Endothelial cell of umbilical vein (primary cell): ENCODE results near the gene CCDC38. TPM values are rescaled to one million over a fixed set of nuclear protein-coding genes. Genes with fewer than 3 reads are reported as not detected.

Experiments
- BruUV-seq: library from RNA; stranded (reverse); fragments of 400-500 nt; replicated peaks from 2 replicates; lab custom pipeline; 2021; lab: Mats Ljungman, UMichigan
- CTCF ChIA-PET: fragments of 300-600, 350-600 bp; sonication (Branson Sonifier 250); formaldehyde crosslinking; loops from one replicate; lab custom pipeline; 2021; ENCODE audit warnings: antibody characterized with exemption, inconsistent platforms; lab: Charles Lee
- POLR2A ChIA-PET: fragments of 300-600, 350-600 bp; sonication (Branson Sonifier 250); formaldehyde crosslinking; loops from one replicate; lab custom pipeline; 2021; ENCODE audit warnings: antibody characterized with exemption, inconsistent platforms; lab: Charles Lee
- DNase-seq: peaks from one replicate; pipeline ENCODE4 v3.0.0-alpha.2; 2011; ENCODE audit warnings: low read depth, low spot score
- FAIRE-seq: peaks from 2 replicates; lab custom pipeline; 2011; peaks lifted over from hg19 to GRCh38; lab: Jason Lieb, UNC
- H2AFZ ChIP-seq: 2 replicates; pipeline ENCODE4 v1.6.0; 2012; ENCODE audit warnings: low read depth, low read length, control low read depth, inconsistent platforms
- H3K27ac ChIP-seq: 2 replicates; pipeline ENCODE4 v1.5.1; 2011; ENCODE audit warnings: low read depth, mild to moderate bottlenecking, control low read depth, low read length, moderate library complexity; ENCODE audit not compliant: insufficient read depth
- H3K27me3 ChIP-seq, 2 experiments: 2 replicates each; pipeline versions ENCODE4 v1.6.0 to v1.6.1; 2011; ENCODE audit warnings: low read length in 2 of 2, mixed read lengths in 1 of 2; ENCODE audit not compliant: control insufficient read depth in 2 of 2, insufficient read depth in 2 of 2
- H3K36me3 ChIP-seq, 2 experiments: 2 replicates in 1 of 2; 3 replicates in 1 of 2; pipeline ENCODE4 v1.5.1; 2011; ENCODE audit warnings: low read length in 2 of 2, mild to moderate bottlenecking in 1 of 2, moderate library complexity in 1 of 2; ENCODE audit not compliant: control insufficient read depth in 2 of 2, insufficient read depth in 2 of 2; ENCODE audit errors: extremely low read depth in 1 of 2
- H3K4me1 ChIP-seq: 3 replicates; pipeline ENCODE4 v1.5.1; 2011; ENCODE audit warnings: mild to moderate bottlenecking, low read length; ENCODE audit not compliant: control insufficient read depth, insufficient read depth; ENCODE audit errors: extremely low read depth
- H3K4me2 ChIP-seq: 2 replicates; pipeline ENCODE4 v1.6.1; 2011; ENCODE audit warnings: low read length, control low read depth, mixed read lengths; ENCODE audit not compliant: insufficient read depth
- H3K4me3 ChIP-seq, 3 experiments: fragments of 200-600 bp in 1 of 3; sonication (generic), shearing (Covaris generic) in 1 of 3; replicated peaks in 1 of 3; 2 replicates each; pipeline ENCODE4 v1.5.1; 2011 to 2016; ENCODE audit warnings: control low read depth in 3 of 3, low read length in 3 of 3, mild to moderate bottlenecking in 2 of 3, inconsistent platforms in 1 of 3, low read depth in 1 of 3, moderate library complexity in 1 of 3; ENCODE audit not compliant: insufficient read depth in 1 of 3
- H3K79me2 ChIP-seq: 2 replicates; pipeline ENCODE4 v1.6.0; 2012; ENCODE audit warnings: low read length, inconsistent platforms; ENCODE audit not compliant: control insufficient read depth, insufficient read depth
- H3K9ac ChIP-seq: replicated peaks from 2 replicates; pipeline ENCODE3; 2011; ENCODE audit warnings: low read length, control low read depth; ENCODE audit not compliant: insufficient read depth; ENCODE audit errors: extremely low read depth
- H3K9me1 ChIP-seq: replicated peaks from 3 replicates; pipeline ENCODE4 v1.6.0; 2011; ENCODE audit warnings: mild to moderate bottlenecking, low read length; ENCODE audit not compliant: control insufficient read depth, insufficient read depth; ENCODE audit errors: extremely low read depth
- H3K9me3 ChIP-seq: replicated peaks from 2 replicates; pipeline ENCODE4 v1.5.1; 2012; ENCODE audit warnings: low read length, inconsistent platforms; ENCODE audit not compliant: control insufficient read depth, insufficient read depth
- H4K20me1 ChIP-seq: replicated peaks from 2 replicates; pipeline ENCODE3; 2011; ENCODE audit warnings: mild to moderate bottlenecking, low read length; ENCODE audit not compliant: control insufficient read depth, insufficient read depth; ENCODE audit errors: extremely low read depth
- EZH2 ChIP-seq: IDR thresholded peaks from 2 replicates; pipeline ENCODE4 v1.6.1; 2012; ENCODE audit warnings: borderline replicate concordance, low read depth, mild to moderate bottlenecking, moderate library complexity, low read length, inconsistent platforms; ENCODE audit not compliant: severe bottlenecking
- FOS ChIP-seq: IDR thresholded peaks from 2 replicates; pipeline ENCODE4 v1.6.1; 2011; ENCODE audit warnings: mild to moderate bottlenecking, low read length, moderate library complexity, borderline replicate concordance; ENCODE audit not compliant: insufficient read depth
- GATA2 ChIP-seq: IDR thresholded peaks from 2 replicates; pipeline ENCODE4 v1.7.0; 2011; ENCODE audit warnings: low read depth, mild to moderate bottlenecking, moderate library complexity, mixed read lengths, low read length; ENCODE audit not compliant: insufficient read length, insufficient read depth
- JUN ChIP-seq: IDR thresholded peaks from 2 replicates; pipeline ENCODE4 v1.6.1; 2011; ENCODE audit warnings: borderline replicate concordance, low read depth; ENCODE audit not compliant: insufficient read length, insufficient read depth
- MYC ChIP-seq: IDR thresholded peaks from one replicate; pipeline ENCODE4 v1.6.1; 2011; ENCODE audit warnings: mild to moderate bottlenecking, low read depth, low read length
- POLR2A ChIP-seq: IDR thresholded peaks from 2 replicates; pipeline ENCODE4 v1.6.1; 2012; ENCODE audit warnings: low read depth, mild to moderate bottlenecking, control low read depth, low read length
- POLR2AphosphoS5 ChIP-seq: IDR thresholded peaks from 2 replicates; pipeline ENCODE4 v1.6.1; 2012; ENCODE audit warnings: low read depth, mild to moderate bottlenecking, control low read depth, low read length, moderate library complexity; ENCODE audit not compliant: insufficient read depth
- dilution Hi-C: fragments of 300-500 bp; cut with MboI; formaldehyde crosslinking; loops from one replicate; pipeline ENCODE4 v1.15.0; 2019; ENCODE audit warnings: low sequenced_read_pairs; ENCODE audit not compliant: extremely low pct_ligation_motif_present
- intact Hi-C: fragments of 100-400 bp; cut with micrococcal nuclease; formaldehyde crosslinking; loops from one replicate; pipeline ENCODE4 v1.10.0; 2022
- polyA plus RNA-seq, 4 experiments: library from polyadenylated mRNA; depleted of rRNA in 3 of 4; stranded (reverse) in 3 of 4; unstranded in 1 of 4; fragments of >200 nt; gene quantifications; 2 replicates each; pipeline versions ENCODE4 v1.2.1 to v1.2.3, GENCODE V29; 2011 to 2012; ENCODE audit warnings: missing spikeins in 1 of 4
- total RNA-seq: library from RNA; stranded (reverse); gene quantifications from 2 replicates; pipeline ENCODE4 v1.2.3, GENCODE V29; 2021
- TF ChIP-seq, protein P1 (sequence below): IDR thresholded peaks from 2 replicates; pipeline ENCODE4 v1.6.1; 2011; ENCODE audit not compliant: insufficient read depth, insufficient read length
- TF ChIP-seq, protein P2 (sequence below), 2 donors: IDR thresholded peaks; 1 replicate in 1 of 2; 2 replicates in 1 of 2; pipeline ENCODE4 v1.5.1; 2011; ENCODE audit warnings: low read length in 2 of 2, mild to moderate bottlenecking in 2 of 2, moderate library complexity in 2 of 2, control low read depth in 1 of 2, inconsistent platforms in 1 of 2, low read depth in 1 of 2; ENCODE audit not compliant: insufficient read depth in 1 of 2; ENCODE audit errors: extremely low read depth in 1 of 2

The CCDC38 gene
- total and polyA plus RNA-seq, 2 donors (not counting 3 experiments of a cell fraction or from before 2014, with no cell fraction given), result not detected

DNA sequence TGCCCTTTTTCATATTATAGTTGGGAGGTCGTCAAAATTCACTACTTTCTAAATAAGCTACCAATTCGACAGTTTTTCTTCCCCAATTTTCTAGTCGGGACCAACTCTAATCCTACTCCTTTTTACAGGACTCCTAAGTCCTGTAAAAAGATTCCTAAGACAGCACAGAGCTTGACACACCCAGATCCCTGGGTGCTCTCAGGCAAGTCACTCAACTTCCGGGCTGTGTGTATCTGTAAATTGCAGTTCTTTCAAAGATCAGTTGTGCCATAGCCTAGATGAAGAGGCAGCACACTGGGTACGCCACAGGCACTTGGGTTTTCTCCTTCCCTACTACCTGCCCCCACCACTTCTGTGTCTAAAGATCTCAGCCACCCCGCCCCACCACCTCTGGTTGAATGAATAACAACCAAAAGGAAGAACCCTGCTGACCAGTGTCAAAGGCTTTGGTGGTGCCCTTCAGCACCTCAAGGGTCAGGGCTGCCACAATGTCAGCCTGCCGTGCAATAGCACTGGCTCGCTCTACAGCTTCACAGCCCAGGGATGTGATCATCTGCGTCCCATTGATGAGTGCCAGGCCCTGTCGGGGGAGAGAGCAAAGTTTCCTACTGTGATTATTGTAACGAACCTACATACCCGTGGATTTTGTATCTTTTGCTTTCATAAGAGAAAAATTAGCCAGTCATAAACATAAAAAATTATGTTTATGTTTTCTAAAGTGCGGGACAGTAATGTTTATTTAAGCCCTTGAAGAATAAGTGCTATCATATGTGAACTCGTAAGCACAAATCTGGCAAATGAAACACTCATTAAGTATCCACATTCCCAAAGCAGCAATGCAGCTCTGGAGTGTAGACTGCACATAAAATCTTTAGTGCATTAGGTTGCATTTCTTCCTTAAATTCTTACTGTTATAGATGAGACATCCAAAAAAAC lies 44.5 kb upstream of the CCDC38 start:
- no peak overlapping the region for H3K4me3 ChIP-seq
- H3K4me2 ChIP-seq, result no peak overlapping the region
- H3K9me1 ChIP-seq, result no peaks in the 10 kb centered on the region
- DNase-seq (no peak), FAIRE-seq (no peak)
- no peak overlapping the region for H3K9ac ChIP-seq
- no peak overlapping the region for H3K27ac ChIP-seq
- ChIA-PET CTCF (interaction anchor here (4.4 kb wide), 1 partner anchor 12 kb away, joined by 29 read pairs; no protein-coding TSS in a partner anchor), POLR2A (interaction anchor here (0.6 kb wide), 1 partner anchor 405 kb away, joined by 4 read pairs; no protein-coding TSS in a partner anchor)
- no peaks in the 10 kb centered on the region for H4K20me1 ChIP-seq
- no peak for TF ChIP-seq POLR2A
- TF ChIP-seq, protein P1, sequence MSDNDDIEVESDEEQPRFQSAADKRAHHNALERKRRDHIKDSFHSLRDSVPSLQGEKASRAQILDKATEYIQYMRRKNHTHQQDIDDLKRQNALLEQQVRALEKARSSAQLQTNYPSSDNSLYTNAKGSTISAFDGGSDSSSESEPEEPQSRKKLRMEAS, result no peak
- TF ChIP-seq GATA2, result no peak
- no peak for TF ChIP-seq MYC
- TF ChIP-seq EZH2, result no peak
- TF ChIP-seq JUN, result no peak
- TF ChIP-seq FOS, result no peak
- TF ChIP-seq, protein P2, sequence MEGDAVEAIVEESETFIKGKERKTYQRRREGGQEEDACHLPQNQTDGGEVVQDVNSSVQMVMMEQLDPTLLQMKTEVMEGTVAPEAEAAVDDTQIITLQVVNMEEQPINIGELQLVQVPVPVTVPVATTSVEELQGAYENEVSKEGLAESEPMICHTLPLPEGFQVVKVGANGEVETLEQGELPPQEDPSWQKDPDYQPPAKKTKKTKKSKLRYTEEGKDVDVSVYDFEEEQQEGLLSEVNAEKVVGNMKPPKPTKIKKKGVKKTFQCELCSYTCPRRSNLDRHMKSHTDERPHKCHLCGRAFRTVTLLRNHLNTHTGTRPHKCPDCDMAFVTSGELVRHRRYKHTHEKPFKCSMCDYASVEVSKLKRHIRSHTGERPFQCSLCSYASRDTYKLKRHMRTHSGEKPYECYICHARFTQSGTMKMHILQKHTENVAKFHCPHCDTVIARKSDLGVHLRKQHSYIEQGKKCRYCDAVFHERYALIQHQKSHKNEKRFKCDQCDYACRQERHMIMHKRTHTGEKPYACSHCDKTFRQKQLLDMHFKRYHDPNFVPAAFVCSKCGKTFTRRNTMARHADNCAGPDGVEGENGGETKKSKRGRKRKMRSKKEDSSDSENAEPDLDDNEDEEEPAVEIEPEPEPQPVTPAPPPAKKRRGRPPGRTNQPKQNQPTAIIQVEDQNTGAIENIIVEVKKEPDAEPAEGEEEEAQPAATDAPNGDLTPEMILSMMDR (IDR thresholded peaks at IDR 0.05; ENCODE audit: extremely low read depth in 1 of 2, insufficient read depth in 1 of 2, low read depth in 1 of 2, low read length in 2 of 2), result no peak
- no peak for TF ChIP-seq POLR2AphosphoS5
- intact Hi-C loops, result no loop called here
- dilution Hi-C loops, result no loop called here
- BruUV-seq, result no TSS peak
- H3K36me3 ChIP-seq, result no peaks in the 10 kb centered on the region
- no peaks in the 10 kb centered on the region for H3K9me3 ChIP-seq
- no peaks in the 10 kb centered on the region for H3K79me2 ChIP-seq
- no peaks in the 10 kb centered on the region for H3K4me1 ChIP-seq
- H2AFZ ChIP-seq, result no peak overlapping the region
- H3K27me3 ChIP-seq, result peaks cover 14 to 26% of the 10 kb centered on the region in 2 experiments
